ENCODE results near the gene XPOT.

XPOT gene

GRCh38 chr12:64445490-64445889 lies 41.3 kb downstream of the XPOT start:
- Histone ChIP-seq H3K27me3 (no peaks in the 10 kb centered on the region), H3K9me3 (replicated peaks in 1 of 11) (no peaks in the 10 kb centered on the region), H3K27ac (no peak overlapping the region), H3K4me2 (no peak overlapping the region), H4K20me1 (peaks cover 0 to 37% (median 4%) of the 10 kb centered on the region in 11 experiments; a peak in 9 of 22 replicates), H3K9ac (no peak overlapping the region), H3K36me3 (peaks cover 77 to 97% (median 86%) of the 10 kb centered on the region in 11 experiments), H3K4me3 (no peak overlapping the region), H3K4me1 (peaks cover under 1 to 6% (median 5%) of the 10 kb centered on the region in 10 experiments; a peak in 15 of 20 replicates)
- no peak for TF ChIP-seq Cebpa-rat (IDR thresholded peaks at IDR 0.05)

- no peak overlapping the region for H3K4me2 ChIP-seq
- H4K20me1 ChIP-seq, result peaks cover 0 to 33% (median 4%) of the 10 kb centered on the region in 11 experiments; a peak in 9 of 22 replicates
- H3K27ac ChIP-seq, result no peak overlapping the region
- no peak overlapping the region for H3K4me3 ChIP-seq
- H3K36me3 ChIP-seq, result peaks cover 69 to 89% (median 78%) of the 10 kb centered on the region in 11 experiments
- H3K9me3 ChIP-seq (replicated peaks in 1 of 11), result no peaks in the 10 kb centered on the region
- peaks cover 8 to 14% (median 13%) of the 10 kb centered on the region in 10 experiments; a peak in 18 of 20 replicates for H3K4me1 ChIP-seq
- no peaks in the 10 kb centered on the region for H3K27me3 ChIP-seq
- no peak overlapping the region for H3K9ac ChIP-seq
- no peak for TF ChIP-seq Cebpa-rat (IDR thresholded peaks at IDR 0.05)
These were observed 42.1 kb downstream of the XPOT start for GRCh38 chr12:64446295-64446694.

- H3K9ac ChIP-seq, result peak overlapping the region in 1 of 11 experiments; percentile 95; a peak in 2 of 22 replicates
- peaks cover 18 to 33% (median 25%) of the 10 kb centered on the region in 10 experiments for H3K4me1 ChIP-seq
- no peak overlapping the region for H3K4me3 ChIP-seq
- no peaks in the 10 kb centered on the region for H3K27me3 ChIP-seq
- 0 out of 22 replicates have a peak overlapping the region, but pooled peaks of 1 of the 11 experiments have one; percentile 97 for H3K27ac ChIP-seq
- peak overlapping the region in 7 of 11 experiments; percentile 83 to 92 (median 88); a peak in 10 of 22 replicates for H3K4me2 ChIP-seq
- H3K9me3 ChIP-seq (replicated peaks in 1 of 11), result no peaks in the 10 kb centered on the region
- peaks cover 0 to 33% (median 11%) of the 10 kb centered on the region in 11 experiments; a peak in 11 of 22 replicates for H4K20me1 ChIP-seq
- TF ChIP-seq Cebpa-rat (IDR thresholded peaks at IDR 0.05), result no peak
- H3K36me3 ChIP-seq, result peaks cover 37 to 54% (median 40%) of the 10 kb centered on the region in 11 experiments
These were observed 46.0 kb downstream of the XPOT start for GRCh38 chr12:64450057-64450640.

GRCh38 chr12:64450711-64451486 lies 46.7 kb downstream of the XPOT start:
- peak overlapping the region; percentile 91 to 99 (median 95) for H3K9ac ChIP-seq
- H3K4me1 ChIP-seq, result peaks cover 20 to 41% (median 26%) of the 10 kb centered on the region in 10 experiments
- H3K9me3 ChIP-seq (replicated peaks in 1 of 11), result no peaks in the 10 kb centered on the region
- peak overlapping the region; percentile 81 to 98 (median 96) for H3K4me3 ChIP-seq
- no peaks in the 10 kb centered on the region for H3K27me3 ChIP-seq
- peak overlapping the region; percentile 81 to 93 (median 88) for H3K4me2 ChIP-seq
- no peak for TF ChIP-seq Cebpa-rat (IDR thresholded peaks at IDR 0.05)
- H3K36me3 ChIP-seq, result peaks cover 30 to 54% (median 36%) of the 10 kb centered on the region in 11 experiments
- H4K20me1 ChIP-seq, result peaks cover 0 to 37% (median 14%) of the 10 kb centered on the region in 11 experiments; a peak in 12 of 22 replicates
- peak overlapping the region in 10 of 11 experiments; percentile 93 to 99 (median 96); a peak in 20 of 22 replicates for H3K27ac ChIP-seq

- no peak for TF ChIP-seq Cebpa-rat (IDR thresholded peaks at IDR 0.05)
These were observed 47.7 kb downstream of the XPOT start, which contains the start of gene TBK1 for GRCh38 chr12:64451687-64452558. TBK1 (plus strand) TSS chr12:64452120; CDS start chr12:64455871, 3,751 bp downstream.

GRCh38 chr12:64452559-64453329 lies 48.6 kb downstream of the XPOT start:
- Histone ChIP-seq H3K27ac (peak overlapping the region; percentile 90 to 99 (median 96)), H3K4me1 (peaks cover 20 to 59% (median 37%) of the 10 kb centered on the region in 10 experiments), H3K9ac (peak overlapping the region; percentile 91 to 99 (median 95)), H3K4me2 (peak overlapping the region; percentile 70 to 92 (median 83)), H4K20me1 (peaks cover 0 to 51% (median 28%) of the 10 kb centered on the region in 11 experiments; a peak in 14 of 22 replicates), H3K4me3 (peak overlapping the region; percentile 81 to 98 (median 96)), H3K9me3 (replicated peaks in 1 of 11) (no peaks in the 10 kb centered on the region), H3K27me3 (no peaks in the 10 kb centered on the region), H3K36me3 (peaks cover 25 to 53% (median 31%) of the 10 kb centered on the region in 11 experiments)
- TF ChIP-seq Cebpa-rat (IDR thresholded peaks at IDR 0.05), result no peak

More at GRCh38 chr12:64451687-64452558, 47.7 kb downstream of the XPOT start, which contains the start of gene TBK1:
- Histone ChIP-seq H3K27ac (peak within 1 kb of the TSS; percentile 90 to 99 (median 96)), H3K36me3 (peaks cover 25 to 53% (median 31%) of the 10 kb centered on the region in 11 experiments), H3K4me1 (peaks cover 20 to 51% (median 31%) of the 10 kb centered on the region in 10 experiments), H3K4me2 (peak within 1 kb of the TSS; percentile 81 to 93 (median 88)), H3K27me3 (no peaks in the 10 kb centered on the region), H3K4me3 (peak within 1 kb of the TSS; percentile 81 to 98 (median 96)), H3K9me3 (replicated peaks in 1 of 11) (no peaks in the 10 kb centered on the region), H4K20me1 (peaks cover 0 to 43% (median 20%) of the 10 kb centered on the region in 11 experiments; a peak in 13 of 22 replicates), H3K9ac (peak within 1 kb of the TSS; percentile 91 to 99 (median 95))

GRCh38 chr12:64455506-64455905 lies 51.3 kb downstream of the XPOT start:
- peaks cover 19 to 50% (median 26%) of the 10 kb centered on the region in 11 experiments; a peak in 20 of 22 replicates for H3K36me3 ChIP-seq
- H3K4me2 ChIP-seq, result peak overlapping the region in 3 of 11 experiments; percentile 44 to 63 (median 62); a peak in 2 of 22 replicates
- H3K27ac ChIP-seq, result no peak overlapping the region

More at GRCh38 chr12:64455506-64455905, 51.3 kb downstream of the XPOT start:
- Histone ChIP-seq H3K9ac (peak overlapping the region in 1 of 11 experiments; percentile 31; a peak in 1 of 22 replicates), H3K27me3 (no peaks in the 10 kb centered on the region), H3K9me3 (replicated peaks in 1 of 11) (no peaks in the 10 kb centered on the region), H3K4me1 (peaks cover 30 to 70% (median 46%) of the 10 kb centered on the region in 10 experiments), H4K20me1 (peaks cover 0 to 66% (median 37%) of the 10 kb centered on the region in 11 experiments; a peak in 14 of 22 replicates), H3K4me3 (no peak overlapping the region)
- no peak for TF ChIP-seq Cebpa-rat (IDR thresholded peaks at IDR 0.05)

All from BLaER1 treated with 17β-estradiol and CSF1 and Interleukin-3, amounts not matched to agents 10 nM and 100 nM (cell line).